GM12878 (cell line): ENCODE results near the gene FGFBP1. TPM values are rescaled to one million over a fixed set of nuclear protein-coding genes. Genes with fewer than 3 reads are reported as not detected.

Experiments used
- ATAC-seq: fragments of 200-7000 bp; cut with Tn5 transposase; 3 replicates; pipeline ENCODE4 v1.9.1; 2020; ENCODE audit warnings: mild to moderate bottlenecking, moderate library complexity
- Bru-seq: library from RNA; stranded (reverse); fragments of 400-500 nt; gene quantifications from one replicate; lab custom pipeline; 2021; lab: Mats Ljungman, UMichigan
- BruChase-seq, 2 experiments: library from RNA; stranded (reverse); fragments of 400-500 nt; gene quantifications; one replicate each; lab custom pipeline; 2021; lab: Mats Ljungman, UMichigan
- BruUV-seq: library from RNA; stranded (reverse); fragments of 400-500 nt; replicated peaks from 2 replicates; lab custom pipeline; 2021; lab: Mats Ljungman, UMichigan
- CTCF ChIA-PET: fragments of 300-600 bp; sonication (Branson Sonifier 250); formaldehyde crosslinking; extraction: SDS; loops from one replicate; lab custom pipeline; 2021; ENCODE audit warnings: inconsistent platforms; lab: Yijun Ruan, JAX
- POLR2A ChIA-PET: fragments of 350-600 bp; formaldehyde crosslinking; extraction: SDS; loops from one replicate; lab custom pipeline; 2021; ENCODE audit warnings: inconsistent platforms; lab: Charles Lee
- RAD21 ChIA-PET: fragments of 300-600 bp; sonication (Branson Sonifier 250); formaldehyde crosslinking; loops from one replicate; lab custom pipeline; 2023; ENCODE audit warnings: antibody characterized with exemption; ENCODE audit not compliant: unreplicated experiment; lab: Charles Lee
- SMC1A ChIA-PET: fragments of 300-600 bp; sonication (Branson Sonifier 250); formaldehyde crosslinking; loops from one replicate; lab custom pipeline; 2023; ENCODE audit not compliant: unreplicated experiment, uncharacterized antibody; lab: Charles Lee
- DNase-seq: peaks from one replicate; pipeline ENCODE4 v3.0.0-alpha.2; 2011; ENCODE audit warnings: low read depth, low spot score
- FAIRE-seq: peaks from 3 replicates; lab custom pipeline; 2011; peaks lifted over from hg19 to GRCh38; lab: Jason Lieb, UNC
- H2AFZ ChIP-seq: 2 replicates; pipeline ENCODE4 v1.6.0; 2011; ENCODE audit warnings: low read depth, low read length, control low read depth; ENCODE audit not compliant: control insufficient read depth
- H3K27ac ChIP-seq: 2 replicates; pipeline ENCODE4 v1.5.1; 2011; ENCODE audit warnings: control low read depth; ENCODE audit not compliant: control insufficient read depth, insufficient read depth
- H3K27me3 ChIP-seq, 2 experiments: replicated peaks in 1 of 2; 2 replicates each; pipeline versions ENCODE4 v1.6.0 to v1.6.1; 2011; ENCODE audit warnings: low read length in 1 of 2; ENCODE audit not compliant: control insufficient read depth in 2 of 2, insufficient read depth in 2 of 2
- H3K36me3 ChIP-seq, 2 experiments: 2 replicates each; pipeline ENCODE4 v1.5.1; 2011; ENCODE audit warnings: low read length in 1 of 2; ENCODE audit not compliant: control insufficient read depth in 2 of 2, insufficient read depth in 2 of 2
- H3K4me1 ChIP-seq: 2 replicates; pipeline ENCODE4 v1.6.1; 2011; ENCODE audit warnings: mild to moderate bottlenecking, low read length, moderate library complexity, mixed read lengths; ENCODE audit not compliant: control insufficient read depth, insufficient read depth
- H3K4me2 ChIP-seq: 2 replicates; pipeline ENCODE4 v1.6.0; 2011; ENCODE audit warnings: control low read depth; ENCODE audit not compliant: control insufficient read depth, insufficient read depth
- H3K4me3 ChIP-seq: fragments of 200-600 bp; sonication (generic); 2 replicates; pipeline ENCODE4 v1.5.1; 2016
- H3K79me2 ChIP-seq: 2 replicates; pipeline ENCODE4 v1.6.0; 2011; ENCODE audit warnings: low read length; ENCODE audit not compliant: control insufficient read depth, insufficient read depth
- H3K9ac ChIP-seq: 2 replicates; pipeline ENCODE4 v1.8.0; 2011; ENCODE audit warnings: low read length, control low read depth, mixed read lengths; ENCODE audit not compliant: control insufficient read depth, insufficient read depth
- H3K9me3 ChIP-seq: replicated peaks from 3 replicates; pipeline ENCODE4 v1.5.1; 2011; ENCODE audit warnings: mild to moderate bottlenecking, low read length; ENCODE audit not compliant: control insufficient read depth, insufficient read depth
- H4K20me1 ChIP-seq: 2 replicates; pipeline ENCODE4 v1.6.0; 2011; ENCODE audit not compliant: control insufficient read depth, insufficient read depth
- HSF1 ChIP-seq: fragments of 150-350 bp; IDR thresholded peaks from 2 replicates; pipeline ENCODE4 v1.6.1; 2014; ENCODE audit warnings: mild to moderate bottlenecking, low read depth, low read length
- POLR2A ChIP-seq: IDR thresholded peaks from 2 replicates; pipeline ENCODE4 v1.6.1; 2011; ENCODE audit warnings: low read depth, mild to moderate bottlenecking, low read length
- RB1 ChIP-seq: fragments of 450-650 bp; formaldehyde crosslinking; IDR thresholded peaks from 2 replicates; pipeline ENCODE4 v1.6.1; 2017; ENCODE audit warnings: mild to moderate bottlenecking, borderline replicate concordance
- SMC3 ChIP-seq: IDR thresholded peaks from 2 replicates; pipeline ENCODE4 v1.6.1; 2011; ENCODE audit warnings: low read length, improper control_type of control experiment, borderline replicate concordance
- SUPT20H ChIP-seq: IDR thresholded peaks from 2 replicates; pipeline ENCODE4 v1.6.1; 2011; ENCODE audit warnings: low read depth, mild to moderate bottlenecking, low read length, moderate library complexity, borderline replicate concordance; ENCODE audit not compliant: control insufficient read depth
- TARDBP ChIP-seq: IDR thresholded peaks from 2 replicates; pipeline ENCODE4 v1.6.1; 2016; ENCODE audit warnings: borderline replicate concordance
- ZNF207 ChIP-seq: fragments of 450-650 bp; IDR thresholded peaks from 2 replicates; pipeline ENCODE4 v1.6.1; 2014; ENCODE audit warnings: antibody characterized with exemption, mild to moderate bottlenecking, borderline replicate concordance
- ZNF217 ChIP-seq: fragments of 450-650 bp; IDR thresholded peaks from 2 replicates; pipeline ENCODE4 v1.6.1; 2017; ENCODE audit warnings: antibody characterized with exemption, mild to moderate bottlenecking
- WGBS: methylation state at CpG from one replicate; pipeline ENCODE4 v1.1.6; 2016; ENCODE audit warnings: low lambda C conversion rate; ENCODE audit not compliant: insufficient replicate concordance, insufficient coverage; ENCODE audit errors: missing lambda C conversion rate; 5-methylcytosine and 5-hydroxymethylcytosine counted together
- in situ Hi-C: fragments of 300-500 bp; cut with MboI; formaldehyde crosslinking; loops from 9 replicates; pipeline ENCODE4 v1.14.3; 2018; ENCODE audit warnings: mixed read lengths
- intact Hi-C: fragments of 100-400 bp; cut with micrococcal nuclease; formaldehyde crosslinking; loops from one replicate; pipeline ENCODE4 v1.14.2; 2022; ENCODE audit not compliant: unreplicated experiment
- long read RNA-seq, 2 experiments: library from polyadenylated mRNA; unstranded; transcript quantifications; one replicate each; pipeline ENCODE4 v2.0.0, GENCODE V29; 2019 to 2020
- polyA minus RNA-seq, 3 experiments: library from RNA; depleted of rRNA, polyadenylated mRNA; stranded (reverse); fragments of >200 nt; gene quantifications; 2 replicates each; pipeline ENCODE4 v1.2.3, GENCODE V29; 2011
- polyA plus RNA-seq, 11 experiments: library from polyadenylated mRNA; depleted of rRNA in 4 of 11; unstranded in 6 of 11; stranded (reverse) in 5 of 11; fragments of >200 nt; fragmentation: Nextera tagmentation in 4 of 11; fragmentation: Illumina TruSeq in 1 of 11; extraction: Ambion mirVana in 4 of 11; extraction: Trizol in 1 of 11; gene quantifications; 1 replicate in 1 of 11; 2 replicates in 10 of 11; pipeline versions ENCODE4 v1.2.1 to v1.2.3, GENCODE V29; 2011 to 2016; ENCODE audit warnings: inconsistent platforms in 2 of 11, missing spikeins in 2 of 11, low read depth in 1 of 11
- total RNA-seq, 4 experiments: library from RNA; depleted of rRNA in 3 of 4; stranded (reverse); fragments of >200 nt in 3 of 4; fragmentation: Illumina TruSeq in 1 of 4; extraction: Trizol in 1 of 4; gene quantifications; 2 replicates each; pipeline versions ENCODE4 v1.2.1 to v1.2.3, GENCODE V29; 2013 to 2021
- TF ChIP-seq, protein P1 (sequence below): IDR thresholded peaks from 2 replicates; pipeline ENCODE4 v1.6.1; 2011; ENCODE audit warnings: mild to moderate bottlenecking, low read depth, low read length, moderate library complexity; ENCODE audit not compliant: insufficient replicate concordance
- TF ChIP-seq, protein P2 (sequence below): fragments of 450-650 bp; IDR thresholded peaks from 2 replicates; pipeline ENCODE4 v1.6.1; 2017; ENCODE audit warnings: low read depth, mild to moderate bottlenecking, moderate library complexity
- TF ChIP-seq, protein P3 (sequence below): IDR thresholded peaks from 2 replicates; pipeline ENCODE4 v1.6.1; 2012; ENCODE audit warnings: low read depth, low read length, improper control_type of control experiment

FGFBP1 gene
- not detected in 2 replicates for total RNA-seq (2013; cell fraction: nucleolus; rRNA removed)
- not detected in 2 replicates for total RNA-seq (2014; rRNA removed)
- 0.09 TPM in 1 of 2 replicates, not detected in the other for total RNA-seq (2014; rRNA removed; fragmentation: Illumina TruSeq; extraction: Trizol)
- total RNA-seq (2021) = not detected in 2 replicates
- not detected for polyA plus RNA-seq (2011; ENCODE audit: low read depth)
- polyA plus RNA-seq (2011; rRNA removed) = 0.11 TPM in 1 of 2 replicates, not detected in the other
- polyA plus RNA-seq (2011; cell fraction: cytosol; rRNA removed) = 0.06 and 0.10 TPM in 2 replicates
- not detected in 2 replicates for polyA plus RNA-seq (2011; cell fraction: nucleus; rRNA removed)
- not detected in 2 replicates for polyA plus RNA-seq (2012)
- not detected in 2 replicates for polyA plus RNA-seq (2014; fragmentation: Illumina TruSeq; extraction: Trizol)
- polyA plus RNA-seq (2014; fragmentation: Nextera tagmentation; extraction: Ambion mirVana) = under 1 TPM in 1 of 2 experiments, not detected in 1; 0.09 TPM
- polyA plus RNA-seq (2014; rRNA removed) = not detected in 2 replicates
- not detected for polyA plus RNA-seq (2016; fragmentation: Nextera tagmentation; extraction: Ambion mirVana)
- polyA minus RNA-seq (2011; rRNA and poly(A)+ RNA removed) = not detected in 2 replicates
- polyA minus RNA-seq (2011; cell fraction: cytosol; rRNA and poly(A)+ RNA removed) = not detected in 2 replicates
- polyA minus RNA-seq (2011; cell fraction: nucleus; rRNA and poly(A)+ RNA removed) = not detected in 2 replicates
- not detected for Bru-seq, nascent RNA
- not detected for BruChase-seq, experiment 1, labeled RNA remaining after a 6-hour chase
- not detected for BruChase-seq, experiment 2, labeled RNA remaining after a 2-hour chase
- long read RNA-seq, experiment 1 = 0 reads
- long read RNA-seq, experiment 2 = 0 reads

GRCh38 chr4:15938640-15939039 lies at the start of gene FGFBP1:
Gene FGFBP1 (minus strand): TSS chr4:15938740. CDS start chr4:15936632, 2,108 bp downstream.
- BruUV-seq = no TSS peak
- no peak within 1 kb of the TSS for H3K4me2 ChIP-seq
- ChIA-PET CTCF (interaction anchor here (0.6 to 1.5 kb wide), 2 partner anchors 56 to 257 kb away, joined by 3 to 5 read pairs; no protein-coding TSS in a partner anchor), POLR2A (interaction anchor here (1.2 kb wide), 1 partner anchor 63 kb away, joined by 3 read pairs; no protein-coding TSS in a partner anchor), RAD21 (interaction anchor here (1.4 to 1.7 kb wide), 2 partner anchors 56 to 133 kb away, joined by 4 to 7 read pairs; no protein-coding TSS in a partner anchor), SMC1A (no interaction called here)
- no peak within 1 kb of the TSS for H3K4me3 ChIP-seq
- in situ Hi-C loops = no loop called here
- no peaks in the 10 kb centered on the region; a peak in 1 of 4 replicates for H3K27me3 ChIP-seq
- no peak for ATAC-seq
- H3K9me3 ChIP-seq = no peaks in the 10 kb centered on the region
- H4K20me1 ChIP-seq = no peaks in the 10 kb centered on the region
- intact Hi-C loops = no loop called here
- 10% methylated on average over 4 of the region's 4 CpGs for WGBS
- no peak within 1 kb of the TSS for H3K9ac ChIP-seq
- FAIRE-seq = no peak
- H3K4me1 ChIP-seq = no peaks in the 10 kb centered on the region
- no peak within 1 kb of the TSS for H2AFZ ChIP-seq
- H3K79me2 ChIP-seq = no peaks in the 10 kb centered on the region
- no peak for DNase-seq
- H3K36me3 ChIP-seq = no peaks in the 10 kb centered on the region
- no peak within 1 kb of the TSS for H3K27ac ChIP-seq
- TF ChIP-seq SUPT20H (no peak), ZNF207 (no peak), RB1 (no peak), HSF1 (no peak), POLR2A (no peak), TARDBP (no peak), ZNF217 (no peak), SMC3 (no peak)
- TF ChIP-seq, protein P1, sequence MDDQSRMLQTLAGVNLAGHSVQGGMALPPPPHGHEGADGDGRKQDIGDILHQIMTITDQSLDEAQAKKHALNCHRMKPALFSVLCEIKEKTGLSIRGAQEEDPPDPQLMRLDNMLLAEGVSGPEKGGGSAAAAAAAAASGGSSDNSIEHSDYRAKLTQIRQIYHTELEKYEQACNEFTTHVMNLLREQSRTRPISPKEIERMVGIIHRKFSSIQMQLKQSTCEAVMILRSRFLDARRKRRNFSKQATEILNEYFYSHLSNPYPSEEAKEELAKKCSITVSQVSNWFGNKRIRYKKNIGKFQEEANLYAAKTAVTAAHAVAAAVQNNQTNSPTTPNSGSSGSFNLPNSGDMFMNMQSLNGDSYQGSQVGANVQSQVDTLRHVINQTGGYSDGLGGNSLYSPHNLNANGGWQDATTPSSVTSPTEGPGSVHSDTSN = no peak
- TF ChIP-seq, protein P2, sequence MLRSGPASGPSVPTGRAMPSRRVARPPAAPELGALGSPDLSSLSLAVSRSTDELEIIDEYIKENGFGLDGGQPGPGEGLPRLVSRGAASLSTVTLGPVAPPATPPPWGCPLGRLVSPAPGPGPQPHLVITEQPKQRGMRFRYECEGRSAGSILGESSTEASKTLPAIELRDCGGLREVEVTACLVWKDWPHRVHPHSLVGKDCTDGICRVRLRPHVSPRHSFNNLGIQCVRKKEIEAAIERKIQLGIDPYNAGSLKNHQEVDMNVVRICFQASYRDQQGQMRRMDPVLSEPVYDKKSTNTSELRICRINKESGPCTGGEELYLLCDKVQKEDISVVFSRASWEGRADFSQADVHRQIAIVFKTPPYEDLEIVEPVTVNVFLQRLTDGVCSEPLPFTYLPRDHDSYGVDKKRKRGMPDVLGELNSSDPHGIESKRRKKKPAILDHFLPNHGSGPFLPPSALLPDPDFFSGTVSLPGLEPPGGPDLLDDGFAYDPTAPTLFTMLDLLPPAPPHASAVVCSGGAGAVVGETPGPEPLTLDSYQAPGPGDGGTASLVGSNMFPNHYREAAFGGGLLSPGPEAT = no peak
- TF ChIP-seq, protein P3, sequence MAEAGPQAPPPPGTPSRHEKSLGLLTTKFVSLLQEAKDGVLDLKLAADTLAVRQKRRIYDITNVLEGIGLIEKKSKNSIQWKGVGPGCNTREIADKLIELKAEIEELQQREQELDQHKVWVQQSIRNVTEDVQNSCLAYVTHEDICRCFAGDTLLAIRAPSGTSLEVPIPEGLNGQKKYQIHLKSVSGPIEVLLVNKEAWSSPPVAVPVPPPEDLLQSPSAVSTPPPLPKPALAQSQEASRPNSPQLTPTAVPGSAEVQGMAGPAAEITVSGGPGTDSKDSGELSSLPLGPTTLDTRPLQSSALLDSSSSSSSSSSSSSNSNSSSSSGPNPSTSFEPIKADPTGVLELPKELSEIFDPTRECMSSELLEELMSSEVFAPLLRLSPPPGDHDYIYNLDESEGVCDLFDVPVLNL = no peak
